PFSK-1 (cell line): Measurements from ENCODE around the gene SERINC5.

Experiments used
- FOXP2 ChIP-seq: optimal IDR thresholded peaks from 2 replicates; pipeline ENCODE3; 2011; ENCODE audit warnings: borderline replicate concordance, control low read depth, inconsistent platforms; ENCODE audit not compliant: insufficient read depth; ENCODE audit errors: extremely low read length, extremely low read depth
- POLR2AphosphoS5 ChIP-seq: IDR thresholded peaks from 2 replicates; pipeline ENCODE4 v1.6.1; 2012; ENCODE audit warnings: low read depth, mild to moderate bottlenecking, control low read depth, low read length, moderate library complexity
- REST ChIP-seq, 2 experiments: IDR thresholded peaks; 2 replicates each; pipeline versions ENCODE4 v1.6.1 to v1.8.0; 2011 to 2012; ENCODE audit warnings: low read depth in 2 of 2, low read length in 2 of 2, control low read depth in 1 of 2, inconsistent platforms in 1 of 2, mild to moderate bottlenecking in 1 of 2, moderate library complexity in 1 of 2; ENCODE audit not compliant: insufficient read depth in 1 of 2
- SIN3A ChIP-seq: IDR thresholded peaks from 2 replicates; pipeline ENCODE4 v1.6.1; 2012; ENCODE audit warnings: mild to moderate bottlenecking, low read length, moderate library complexity, borderline replicate concordance; ENCODE audit not compliant: insufficient read depth
- TAF1 ChIP-seq: IDR thresholded peaks from 2 replicates; pipeline ENCODE4 v1.6.1; 2012; ENCODE audit warnings: low read length, control low read depth, borderline replicate concordance; ENCODE audit not compliant: insufficient read depth

Gene SERINC5

GRCh38 chr5:80230269-80230992, 25.4 kb downstream of the SERINC5 start:
- TF ChIP-seq FOXP2 = no peak
- no peak for TF ChIP-seq POLR2AphosphoS5
- TF ChIP-seq REST (IDR thresholded peaks at IDR 0.05; ENCODE audit: insufficient read depth in 1 of 2, low read depth in 2 of 2, low read length in 2 of 2) = no peak
- no peak for TF ChIP-seq TAF1
- no peak for TF ChIP-seq SIN3A

GRCh38 chr5:80229902-80230255, 26.0 kb downstream of the SERINC5 start:
- TF ChIP-seq REST (IDR thresholded peaks at IDR 0.05; ENCODE audit: insufficient read depth in 1 of 2, low read depth in 2 of 2, low read length in 2 of 2) (no peak), SIN3A (no peak), POLR2AphosphoS5 (no peak), TAF1 (no peak), FOXP2 (no peak)

- TF ChIP-seq FOXP2 = no peak
- TF ChIP-seq TAF1 = no peak
- no peak for TF ChIP-seq POLR2AphosphoS5
- no peak for TF ChIP-seq REST (IDR thresholded peaks at IDR 0.05; ENCODE audit: insufficient read depth in 1 of 2, low read depth in 2 of 2, low read length in 2 of 2)
- TF ChIP-seq SIN3A = no peak
These were observed 27.8 kb downstream of the SERINC5 start for GRCh38 chr5:80227979-80228596.

- no peak for TF ChIP-seq POLR2AphosphoS5
- TF ChIP-seq SIN3A = no peak
- no peak for TF ChIP-seq REST (IDR thresholded peaks at IDR 0.05; ENCODE audit: insufficient read depth in 1 of 2, low read depth in 2 of 2, low read length in 2 of 2)
- TF ChIP-seq TAF1 = no peak
- no peak for TF ChIP-seq FOXP2
These were observed 29.9 kb downstream of the SERINC5 start for GRCh38 chr5:80225934-80226326.
